A549 treated with AZD9567 at 1 μM for 4 hours (cell line): ENCODE results near the gene SFT2D2. TPM values are rescaled to one million over a fixed set of nuclear protein-coding genes. Genes with fewer than 3 reads are reported as not detected.

Experiments used
- total RNA-seq: library from RNA; stranded (reverse); fragments of 200-300 nt; extraction: Qiagen RNA extraction; gene quantifications from 5 replicates; pipeline ENCODE4 v1.2.3, GENCODE V29; 2022; ENCODE audit not compliant: insufficient read depth

The SFT2D2 gene
- 11.0 to 16.2 TPM (median 11.8 TPM) in 5 replicates for total RNA-seq

DNA sequence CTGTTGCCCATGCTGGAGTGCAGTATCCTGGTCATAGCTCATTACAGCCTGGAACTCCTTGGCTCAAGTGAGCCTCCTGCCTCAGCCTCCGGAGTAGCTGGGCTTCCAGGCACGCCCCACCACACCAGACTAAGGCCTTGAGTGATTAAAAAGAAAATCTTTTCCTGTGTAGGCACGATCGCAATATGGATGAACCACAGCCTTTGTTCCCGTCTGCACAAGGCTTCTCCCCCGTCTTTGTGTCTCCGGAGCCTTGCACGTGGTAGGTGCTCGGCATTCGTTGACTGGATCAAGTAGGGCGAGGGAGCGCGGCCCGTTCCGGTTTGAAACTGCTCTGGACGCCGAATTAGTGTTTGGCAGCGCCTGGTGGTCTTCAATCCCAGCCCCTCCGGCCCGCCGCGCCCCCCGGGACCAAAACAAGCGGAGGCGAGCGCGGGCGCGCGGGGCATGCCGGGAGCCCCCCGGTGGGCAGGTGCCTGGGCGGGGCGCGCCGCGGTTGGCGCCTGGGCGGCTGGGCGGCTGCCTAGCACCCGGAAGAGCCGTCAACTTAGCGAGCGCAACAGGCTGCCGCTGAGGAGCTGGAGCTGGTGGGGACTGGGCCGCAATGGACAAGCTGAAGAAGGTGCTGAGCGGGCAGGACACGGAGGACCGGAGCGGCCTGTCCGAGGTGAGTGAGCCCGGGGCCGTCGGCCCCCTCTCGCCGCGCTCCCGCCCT, at the start of gene SFT2D2:
Gene SFT2D2 (plus strand): TSS at position 529 of the 715 bp plus-strand sequence. CDS start 76 bp downstream, at position 605.

DNA sequence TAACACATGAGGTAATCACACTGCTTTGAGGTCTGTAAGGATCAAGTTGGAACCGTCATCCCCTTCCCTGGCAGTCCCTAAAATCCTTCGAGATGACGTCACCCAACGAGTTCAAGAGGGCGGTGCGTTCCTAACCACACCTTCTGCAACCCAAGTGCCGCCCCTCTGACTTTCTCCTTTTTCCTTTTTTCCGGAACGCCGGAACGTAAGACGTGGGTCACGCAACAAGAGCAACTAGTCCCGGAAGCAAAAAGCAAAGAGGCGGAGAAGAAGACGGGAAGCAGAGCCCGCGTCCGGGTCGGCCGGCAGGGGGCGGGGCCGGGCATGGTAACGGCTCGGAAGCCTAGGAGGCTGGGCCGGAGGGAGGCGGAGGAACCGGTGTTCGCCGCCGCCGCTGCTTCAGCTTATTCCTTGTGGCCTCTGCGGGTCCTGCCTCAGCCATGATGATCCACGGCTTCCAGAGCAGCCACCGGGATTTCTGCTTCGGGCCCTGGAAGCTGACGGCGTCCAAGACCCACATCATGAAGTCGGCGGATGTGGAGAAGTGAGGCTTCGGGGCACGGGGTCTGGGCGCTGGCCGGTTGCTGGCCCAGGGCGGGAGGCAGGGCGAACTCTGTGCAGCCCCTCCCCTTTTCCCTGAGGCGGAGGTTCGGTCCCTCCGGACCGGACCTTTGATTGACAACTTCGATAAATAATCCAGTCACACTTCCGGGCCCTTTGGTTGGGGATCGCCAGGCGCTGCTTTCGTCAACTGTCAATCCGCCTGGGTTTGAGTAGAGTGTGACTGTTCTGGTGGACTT, 47.0 kb upstream of the SFT2D2 start, which contains the start of gene TIPRL:
Gene TIPRL (plus strand): TSS at position 325 of the 800 bp plus-strand sequence. CDS start 116 bp downstream, at position 441.

DNA sequence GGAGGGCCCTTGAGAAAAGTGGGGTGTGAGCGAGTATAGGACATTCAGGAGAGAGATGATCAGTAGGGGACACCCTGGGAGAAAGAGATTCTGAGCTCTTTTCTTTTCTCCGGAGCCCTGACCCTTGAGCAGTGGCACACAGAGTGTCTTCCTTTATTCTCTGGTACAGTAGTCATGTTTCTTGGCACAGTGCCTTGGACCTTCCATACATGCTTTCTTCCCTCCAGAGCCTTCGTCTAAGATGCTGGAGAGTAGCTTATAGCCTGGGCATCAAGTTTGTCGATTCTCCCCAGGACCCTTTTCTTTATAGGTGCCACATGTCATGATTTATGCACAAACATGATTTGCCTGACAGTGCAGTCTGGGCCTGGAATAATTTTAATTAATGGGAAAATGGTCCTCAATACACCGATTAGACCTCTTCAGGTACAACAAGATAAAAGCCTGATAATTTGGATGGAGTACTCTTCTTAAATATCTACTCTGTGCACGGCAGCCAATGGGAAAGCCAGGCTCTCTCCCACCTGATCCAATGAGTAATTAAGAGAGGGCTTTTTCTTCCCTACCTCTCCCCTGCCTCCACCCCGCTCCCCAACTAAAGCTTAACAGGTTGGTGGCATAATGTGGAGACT, 54.6 kb downstream of the SFT2D2 start, which contains the start of gene TBX19:
Gene TBX19 (plus strand): TSS at position 582 of the 632 bp plus-strand sequence. CDS start 214 bp downstream, outside the sequence.

Other genes starting within 250 kb of the SFT2D2 start
- gene GPR161, start 89.1 kb upstream of the SFT2D2 start, total RNA-seq = 9.5 to 16.5 TPM (median 16.1 TPM) in 5 replicates
- 32.3 to 38.2 TPM (median 35.5 TPM) in 5 replicates for gene TIPRL, start 47.0 kb upstream of the SFT2D2 start, total RNA-seq
- 0.65 to 0.80 TPM (median 0.69 TPM) in 4 of 5 replicates, not detected in the other for gene TBX19, start 54.9 kb downstream of the SFT2D2 start, total RNA-seq